Measurements from ENCODE around the gene ARMH4.

- TF ChIP-seq, protein P1, sequence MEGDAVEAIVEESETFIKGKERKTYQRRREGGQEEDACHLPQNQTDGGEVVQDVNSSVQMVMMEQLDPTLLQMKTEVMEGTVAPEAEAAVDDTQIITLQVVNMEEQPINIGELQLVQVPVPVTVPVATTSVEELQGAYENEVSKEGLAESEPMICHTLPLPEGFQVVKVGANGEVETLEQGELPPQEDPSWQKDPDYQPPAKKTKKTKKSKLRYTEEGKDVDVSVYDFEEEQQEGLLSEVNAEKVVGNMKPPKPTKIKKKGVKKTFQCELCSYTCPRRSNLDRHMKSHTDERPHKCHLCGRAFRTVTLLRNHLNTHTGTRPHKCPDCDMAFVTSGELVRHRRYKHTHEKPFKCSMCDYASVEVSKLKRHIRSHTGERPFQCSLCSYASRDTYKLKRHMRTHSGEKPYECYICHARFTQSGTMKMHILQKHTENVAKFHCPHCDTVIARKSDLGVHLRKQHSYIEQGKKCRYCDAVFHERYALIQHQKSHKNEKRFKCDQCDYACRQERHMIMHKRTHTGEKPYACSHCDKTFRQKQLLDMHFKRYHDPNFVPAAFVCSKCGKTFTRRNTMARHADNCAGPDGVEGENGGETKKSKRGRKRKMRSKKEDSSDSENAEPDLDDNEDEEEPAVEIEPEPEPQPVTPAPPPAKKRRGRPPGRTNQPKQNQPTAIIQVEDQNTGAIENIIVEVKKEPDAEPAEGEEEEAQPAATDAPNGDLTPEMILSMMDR (conservative IDR thresholded peaks at IDR 0.05; ENCODE audit: low read depth, low read length), result no peak
- TF ChIP-seq EZH2 (IDR thresholded peaks at IDR 0.05; ENCODE audit: borderline replicate concordance, low read depth, low read length, poor library complexity, severe bottlenecking), result no peak
These were observed 73.9 kb downstream of the ARMH4 start for GRCh38 chr14:58078068-58078467.
